Measurements from ENCODE around the gene EPHX1.
A peak's percentile ranks its signal among the peaks of the same experiment; 100 is the strongest.
"Not testable (repeated sequence)": the region's sequence is repeated elsewhere in the genome, so short reads cannot be mapped to it uniquely, and the experiment has no call there.

Gene EPHX1

GRCh38 chr1:225809842-225810578 is at the start of gene EPHX1:
TSS of gene EPHX1 (plus strand) at chr1:225810124. CDS start at chr1:225828730, 18,606 bp downstream.
- Histone ChIP-seq H3K27ac (ENCODE audit: low read length) (no peak within 1 kb of the TSS), H3K36me3 (ENCODE audit: control insufficient read depth, low read depth, low read length) (no peaks in the 10 kb centered on the region), H3K27me3 (ENCODE audit: control insufficient read depth, insufficient read depth, low read length) (peaks cover 10% of the 10 kb centered on the region), H3K4me3 (ENCODE audit: low read length) (peak within 1 kb of the TSS; percentile 70), H3K4me1 (ENCODE audit: control insufficient read depth, low read depth, low read length) (peaks cover 10% of the 10 kb centered on the region), H3K9me3 (ENCODE audit: control insufficient read depth, low read depth, low read length) (no peaks in the 10 kb centered on the region), H3K9ac (ENCODE audit: low read length) (peak within 1 kb of the TSS; percentile 42)

GRCh38 chr1:225760531-225760930 is 49.4 kb upstream of the EPHX1 start:
- H3K4me1 ChIP-seq (ENCODE audit: control insufficient read depth, low read depth, low read length), result peaks cover 9% of the 10 kb centered on the region
- H3K4me3 ChIP-seq (ENCODE audit: low read length), result no peak overlapping the region
- no peaks in the 10 kb centered on the region for H3K36me3 ChIP-seq (ENCODE audit: control insufficient read depth, low read depth, low read length)
- H3K9me3 ChIP-seq (ENCODE audit: control insufficient read depth, low read depth, low read length), result no peaks in the 10 kb centered on the region
- no peaks in the 10 kb centered on the region for H3K27me3 ChIP-seq (ENCODE audit: control insufficient read depth, insufficient read depth, low read length)
- H3K9ac ChIP-seq (ENCODE audit: low read length), result no peak overlapping the region
- H3K27ac ChIP-seq (ENCODE audit: low read length), result no peak overlapping the region

GRCh38 chr1:225761395-225761794 is 48.5 kb upstream of the EPHX1 start:
- not testable (repeated sequence) for H3K27ac ChIP-seq (ENCODE audit: low read length); H3K9ac ChIP-seq (ENCODE audit: low read length); H3K4me3 ChIP-seq (ENCODE audit: low read length); H3K4me1 ChIP-seq (ENCODE audit: control insufficient read depth, low read depth, low read length); H3K36me3 ChIP-seq (ENCODE audit: control insufficient read depth, low read depth, low read length); H3K9me3 ChIP-seq (ENCODE audit: control insufficient read depth, low read depth, low read length); H3K27me3 ChIP-seq (ENCODE audit: control insufficient read depth, insufficient read depth, low read length)

GRCh38 chr1:225762002-225762441 is 47.9 kb upstream of the EPHX1 start:
- no peaks in the 10 kb centered on the region for H3K9me3 ChIP-seq (ENCODE audit: control insufficient read depth, low read depth, low read length)
- peaks cover 9% of the 10 kb centered on the region for H3K4me1 ChIP-seq (ENCODE audit: control insufficient read depth, low read depth, low read length)
- no peak overlapping the region for H3K9ac ChIP-seq (ENCODE audit: low read length)
- no peaks in the 10 kb centered on the region for H3K27me3 ChIP-seq (ENCODE audit: control insufficient read depth, insufficient read depth, low read length)
- H3K36me3 ChIP-seq (ENCODE audit: control insufficient read depth, low read depth, low read length), result no peaks in the 10 kb centered on the region
- no peak overlapping the region for H3K27ac ChIP-seq (ENCODE audit: low read length)
- no peak overlapping the region for H3K4me3 ChIP-seq (ENCODE audit: low read length)

GRCh38 chr1:225762444-225762843 is 47.5 kb upstream of the EPHX1 start:
- H3K27ac ChIP-seq (ENCODE audit: low read length), result no peak overlapping the region
- no peaks in the 10 kb centered on the region for H3K27me3 ChIP-seq (ENCODE audit: control insufficient read depth, insufficient read depth, low read length)
- H3K4me1 ChIP-seq (ENCODE audit: control insufficient read depth, low read depth, low read length), result peaks cover 13% of the 10 kb centered on the region
- H3K36me3 ChIP-seq (ENCODE audit: control insufficient read depth, low read depth, low read length), result no peaks in the 10 kb centered on the region
- no peak overlapping the region for H3K4me3 ChIP-seq (ENCODE audit: low read length)
- no peaks in the 10 kb centered on the region for H3K9me3 ChIP-seq (ENCODE audit: control insufficient read depth, low read depth, low read length)
- H3K9ac ChIP-seq (ENCODE audit: low read length), result no peak overlapping the region

GRCh38 chr1:225763716-225764548 is 46.0 kb upstream of the EPHX1 start:
- Histone ChIP-seq H3K4me3 (ENCODE audit: low read length) (no peak overlapping the region), H3K27ac (ENCODE audit: low read length) (no peak overlapping the region), H3K36me3 (ENCODE audit: control insufficient read depth, low read depth, low read length) (no peaks in the 10 kb centered on the region), H3K4me1 (ENCODE audit: control insufficient read depth, low read depth, low read length) (peaks cover 19% of the 10 kb centered on the region), H3K9me3 (ENCODE audit: control insufficient read depth, low read depth, low read length) (no peaks in the 10 kb centered on the region), H3K27me3 (ENCODE audit: control insufficient read depth, insufficient read depth, low read length) (no peaks in the 10 kb centered on the region), H3K9ac (ENCODE audit: low read length) (no peak overlapping the region)

GRCh38 chr1:225765982-225766674 is 43.8 kb upstream of the EPHX1 start:
- H3K9me3 ChIP-seq (ENCODE audit: control insufficient read depth, low read depth, low read length), result no peaks in the 10 kb centered on the region
- no peaks in the 10 kb centered on the region for H3K27me3 ChIP-seq (ENCODE audit: control insufficient read depth, insufficient read depth, low read length)
- no peak overlapping the region for H3K4me3 ChIP-seq (ENCODE audit: low read length)
- H3K4me1 ChIP-seq (ENCODE audit: control insufficient read depth, low read depth, low read length), result peaks cover 28% of the 10 kb centered on the region
- no peak overlapping the region for H3K9ac ChIP-seq (ENCODE audit: low read length)
- H3K27ac ChIP-seq (ENCODE audit: low read length), result no peak overlapping the region
- no peaks in the 10 kb centered on the region for H3K36me3 ChIP-seq (ENCODE audit: control insufficient read depth, low read depth, low read length)

- no peak overlapping the region for H3K9ac ChIP-seq (ENCODE audit: low read length)
- no peaks in the 10 kb centered on the region for H3K27me3 ChIP-seq (ENCODE audit: control insufficient read depth, insufficient read depth, low read length)
- no peak overlapping the region for H3K27ac ChIP-seq (ENCODE audit: low read length)
- no peaks in the 10 kb centered on the region for H3K36me3 ChIP-seq (ENCODE audit: control insufficient read depth, low read depth, low read length)
- no peak overlapping the region for H3K4me3 ChIP-seq (ENCODE audit: low read length)
- H3K9me3 ChIP-seq (ENCODE audit: control insufficient read depth, low read depth, low read length), result no peaks in the 10 kb centered on the region
- peaks cover 28% of the 10 kb centered on the region for H3K4me1 ChIP-seq (ENCODE audit: control insufficient read depth, low read depth, low read length)
Observed at GRCh38 chr1:225766967-225767633, 42.8 kb upstream of the EPHX1 start.

GRCh38 chr1:225767634-225768540 is 42.0 kb upstream of the EPHX1 start:
- H3K9ac ChIP-seq (ENCODE audit: low read length), result no peak overlapping the region
- H3K9me3 ChIP-seq (ENCODE audit: control insufficient read depth, low read depth, low read length), result no peaks in the 10 kb centered on the region
- no peaks in the 10 kb centered on the region for H3K27me3 ChIP-seq (ENCODE audit: control insufficient read depth, insufficient read depth, low read length)
- H3K4me3 ChIP-seq (ENCODE audit: low read length), result no peak overlapping the region
- H3K36me3 ChIP-seq (ENCODE audit: control insufficient read depth, low read depth, low read length), result no peaks in the 10 kb centered on the region
- H3K4me1 ChIP-seq (ENCODE audit: control insufficient read depth, low read depth, low read length), result peaks cover 25% of the 10 kb centered on the region
- H3K27ac ChIP-seq (ENCODE audit: low read length), result no peak overlapping the region

- Histone ChIP-seq H3K9ac (ENCODE audit: low read length) (no peak overlapping the region), H3K27ac (ENCODE audit: low read length) (no peak overlapping the region), H3K36me3 (ENCODE audit: control insufficient read depth, low read depth, low read length) (no peaks in the 10 kb centered on the region), H3K4me1 (ENCODE audit: control insufficient read depth, low read depth, low read length) (peaks cover 27% of the 10 kb centered on the region), H3K9me3 (ENCODE audit: control insufficient read depth, low read depth, low read length) (no peaks in the 10 kb centered on the region), H3K27me3 (ENCODE audit: control insufficient read depth, insufficient read depth, low read length) (no peaks in the 10 kb centered on the region), H3K4me3 (ENCODE audit: low read length) (no peak overlapping the region)
Observed at GRCh38 chr1:225768662-225769426, 41.1 kb upstream of the EPHX1 start.

Data from iPS-18a (cell line).